Measurements from ENCODE around the gene CAMK1.

DNA sequence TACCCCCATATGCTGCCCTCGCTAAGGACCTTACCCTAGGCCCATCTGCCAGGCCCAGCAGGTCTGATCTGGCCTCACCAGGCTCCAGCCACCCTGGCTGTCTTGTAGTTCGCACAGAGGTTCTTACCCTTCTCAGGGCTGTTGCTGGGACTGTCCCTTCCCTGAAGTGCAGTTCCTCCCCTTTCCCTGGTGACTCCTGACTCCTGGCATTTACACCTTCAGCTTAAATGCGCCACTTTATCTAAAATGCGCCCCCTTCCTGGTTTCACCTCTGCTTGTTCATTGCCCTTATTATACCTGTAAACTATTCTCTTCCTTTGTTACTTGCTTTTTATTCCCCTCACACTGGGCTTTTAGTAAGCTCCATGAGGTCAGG is 39.5 kb upstream of the CAMK1 start:
- TF ChIP-seq ZNF274 (IDR thresholded peaks at IDR 0.05; ENCODE audit: low read depth, low read length) (no peak), YY1 (IDR thresholded peaks at IDR 0.05; ENCODE audit: insufficient read depth, insufficient read length) (no peak)
